HG03460 (cell line): Measurements from ENCODE around the gene SCUBE3.

ENCODE experiments used
- ATAC-seq: cut with Tn5 transposase; IDR thresholded peaks from one replicate; pipeline ENCODE4 v1.9.1; 2021; ENCODE audit not compliant: unreplicated experiment

The SCUBE3 gene

GRCh38 chr6:35237476-35237875 is 23.7 kb downstream of the SCUBE3 start:
- ATAC-seq = no peak

GRCh38 chr6:35238843-35239289 is 25.1 kb downstream of the SCUBE3 start:
- no peak for ATAC-seq

GRCh38 chr6:35239581-35239980 is 25.8 kb downstream of the SCUBE3 start:
- ATAC-seq = no peak

GRCh38 chr6:35240838-35241801 is 27.4 kb downstream of the SCUBE3 start:
- ATAC-seq = no peak

GRCh38 chr6:35242486-35242885 is 28.7 kb downstream of the SCUBE3 start:
- no peak for ATAC-seq

GRCh38 chr6:35242906-35243305 is 29.1 kb downstream of the SCUBE3 start:
- ATAC-seq = no peak

- ATAC-seq = no peak
These were observed 29.7 kb downstream of the SCUBE3 start for GRCh38 chr6:35243386-35243958.

GRCh38 chr6:35244551-35244950 is 30.8 kb downstream of the SCUBE3 start:
- no peak for ATAC-seq

- no peak for ATAC-seq
These were observed 34.0 kb downstream of the SCUBE3 start for GRCh38 chr6:35247642-35248231.

- no peak for ATAC-seq
These were observed 34.5 kb downstream of the SCUBE3 start for GRCh38 chr6:35248300-35248699.

- ATAC-seq = no peak
These were observed 35.2 kb downstream of the SCUBE3 start for GRCh38 chr6:35248965-35249364.

GRCh38 chr6:35251949-35252348 is 38.2 kb downstream of the SCUBE3 start:
- no peak for ATAC-seq

GRCh38 chr6:35253249-35253648 is 39.5 kb downstream of the SCUBE3 start:
- ATAC-seq = no peak

- no peak for ATAC-seq
These were observed 44.6 kb downstream of the SCUBE3 start for GRCh38 chr6:35258336-35258735.

- ATAC-seq = peak; percentile 14
These were observed 45.1 kb downstream of the SCUBE3 start for GRCh38 chr6:35258858-35259193.

- ATAC-seq = peak; percentile 82
These were observed 45.6 kb downstream of the SCUBE3 start, which contains the start of gene ZNF76 for GRCh38 chr6:35259194-35259947. TSS of gene ZNF76 (plus strand) at chr6:35259735. CDS start at chr6:35281152, 21,417 bp downstream.

- ATAC-seq = peak; percentile 28
These were observed 46.3 kb downstream of the SCUBE3 start for GRCh38 chr6:35259948-35260590.

GRCh38 chr6:35260591-35261570 is 47.1 kb downstream of the SCUBE3 start:
- no peak for ATAC-seq

GRCh38 chr6:35262596-35262995 is 48.8 kb downstream of the SCUBE3 start:
- ATAC-seq = no peak
